Esophagus mucosa (tissue), 1 donor: ENCODE measurements around the gene ZNF593OS. TPM values are rescaled to one million over a fixed set of nuclear protein-coding genes. Genes with fewer than 3 reads are reported as not detected.
A peak's percentile ranks its signal among the peaks of the same experiment; 100 is the strongest.

Source experiments
- ATAC-seq: fragments of 200-7000 bp; cut with Tn5 transposase; one replicate; pipeline ENCODE4 v1.9.1; 2020
- total RNA-seq: library from RNA; stranded (reverse); gene quantifications from one replicate; pipeline ENCODE4 v1.2.4, GENCODE V29; 2023
- donor health status: DM: yes; HTN: yes; CAD: no.

ZNF593OS gene
- total RNA-seq, 1 donor from 2014 or later = 0.16 TPM

- no peak for ATAC-seq
Measured at GRCh38 chr1:26125946-26126320, 45.7 kb downstream of the ZNF593OS start.

DNA sequence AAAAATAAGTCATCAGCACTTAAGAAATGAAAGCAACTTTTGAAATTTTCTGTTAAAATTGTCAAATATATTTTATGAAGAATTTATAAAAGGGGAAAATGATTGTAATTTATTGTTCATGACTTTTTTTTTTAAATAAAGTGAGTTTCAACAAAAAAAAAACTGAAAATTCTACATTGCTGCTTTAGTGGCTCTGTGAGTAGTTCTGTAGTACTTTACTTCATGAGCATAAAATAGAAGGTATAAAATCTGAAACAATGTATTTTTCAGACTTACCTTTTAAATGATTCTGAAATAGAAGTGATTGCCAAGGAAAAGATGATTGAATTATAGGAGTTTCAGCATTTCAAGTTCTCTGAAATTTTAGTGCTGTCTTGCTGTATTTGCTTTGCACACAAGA lies 46.2 kb downstream of the ZNF593OS start:
- ATAC-seq = no peak

DNA sequence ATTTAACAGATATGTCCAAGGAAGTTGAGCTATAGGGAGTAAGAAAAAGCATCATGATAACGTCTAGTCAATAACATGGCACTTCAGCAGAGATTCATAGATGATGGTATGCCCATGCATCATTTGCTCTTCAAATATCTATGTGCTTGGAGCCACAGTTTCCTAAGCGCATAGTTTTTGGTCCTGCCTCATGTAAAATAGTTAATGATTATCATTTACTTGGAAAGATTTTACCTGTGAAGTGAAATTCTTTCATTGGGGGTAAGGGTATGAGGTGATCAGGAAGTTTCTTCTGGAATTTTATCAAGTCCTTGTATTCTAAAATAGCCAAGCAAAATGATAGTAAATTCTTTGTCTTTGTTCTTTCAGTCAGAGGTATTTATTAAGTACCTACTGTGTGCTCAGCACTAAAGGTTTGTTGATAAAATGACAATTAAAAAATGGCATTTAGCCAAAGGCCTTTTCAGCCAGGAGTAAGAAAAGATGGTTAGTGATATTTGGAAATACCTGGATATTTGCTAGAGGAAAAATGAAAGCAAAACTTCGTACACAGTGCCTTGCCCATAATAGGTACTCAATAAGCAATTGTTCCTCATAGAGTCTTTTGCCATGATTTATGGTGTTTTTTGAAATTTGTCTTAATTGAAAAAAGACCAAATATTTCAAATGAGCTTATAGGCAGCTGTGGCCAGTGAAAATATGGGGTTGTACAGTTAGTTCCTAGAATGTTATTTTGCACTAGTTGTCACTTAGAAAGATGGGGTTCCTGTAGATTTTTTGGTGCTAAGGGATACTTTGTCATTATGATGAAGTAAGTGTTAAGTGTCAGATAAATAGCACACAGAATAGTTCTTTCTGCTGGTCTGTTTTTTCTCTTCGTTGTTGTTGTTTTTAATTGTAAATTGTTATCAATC lies 47.0 kb downstream of the ZNF593OS start:
- no peak for ATAC-seq

DNA sequence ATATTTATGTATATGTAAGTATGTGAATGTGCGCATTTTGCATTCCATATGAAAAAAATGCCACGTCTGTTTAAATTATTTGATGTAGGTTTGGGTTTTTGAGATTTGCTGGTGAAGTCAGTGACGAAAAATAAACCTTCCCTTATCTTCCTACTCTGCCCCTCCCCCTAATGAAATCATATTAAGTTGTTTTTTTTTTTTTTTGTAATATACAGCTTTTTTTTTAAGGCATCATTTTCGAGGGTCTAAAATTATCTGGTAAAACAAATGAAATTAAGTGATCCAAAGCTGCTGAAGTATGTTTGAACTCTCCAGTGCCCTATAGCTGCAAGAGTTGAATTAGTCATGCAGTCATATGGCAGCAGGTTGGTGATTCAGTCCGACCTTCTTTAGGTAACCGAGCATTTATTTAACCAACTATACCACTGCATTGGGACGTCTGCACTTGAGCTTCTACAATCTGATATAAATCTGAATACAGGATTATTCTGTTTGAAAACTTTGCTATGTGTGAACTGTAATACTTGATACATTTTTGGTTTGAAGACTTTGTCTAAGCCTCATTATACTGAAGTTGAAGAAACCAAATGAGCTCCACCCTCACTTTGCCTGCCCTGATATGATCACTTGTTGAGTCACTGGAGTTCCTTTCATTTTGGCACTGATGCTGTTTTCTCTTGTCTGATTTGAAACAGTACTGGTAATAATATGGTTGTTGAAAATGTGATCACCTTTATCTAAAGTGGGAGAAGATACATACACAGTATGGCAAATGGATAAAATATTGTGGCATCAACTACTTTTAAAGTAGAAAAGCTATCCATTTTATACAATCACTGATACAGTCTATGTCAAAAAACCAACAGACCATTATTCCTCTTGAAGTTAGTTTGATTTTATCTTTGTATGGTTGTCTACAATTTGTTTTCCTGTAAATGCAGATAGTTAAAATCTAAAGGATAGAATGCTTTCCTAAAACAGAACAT lies 48.4 kb downstream of the ZNF593OS start:
- ATAC-seq = peak; percentile 58

- ATAC-seq = no peak
Measured at GRCh38 chr1:26121854-26122773, 49.5 kb downstream of the ZNF593OS start.

GRCh38 chr1:26119892-26120608 lies 51.6 kb downstream of the ZNF593OS start:
- no peak for ATAC-seq

Other genes with a start within 250 kb of the ZNF593OS start
- 9.0 TPM for gene PAFAH2, start 173.8 kb downstream of the ZNF593OS start, total RNA-seq
- not detected for gene EXTL1, start 150.1 kb downstream of the ZNF593OS start, total RNA-seq
- gene SLC30A2, start 125.7 kb downstream of the ZNF593OS start, total RNA-seq = not detected
- not detected for gene TRIM63, start 104.2 kb downstream of the ZNF593OS start, total RNA-seq
- gene PDIK1L, start 60.0 kb downstream of the ZNF593OS start, total RNA-seq = 8.2 TPM
- 0.68 TPM for gene FAM110D, start 12.8 kb downstream of the ZNF593OS start, total RNA-seq
- gene C1orf232, start 2.9 kb downstream of the ZNF593OS start, total RNA-seq = not detected
- 37.9 TPM for gene ZNF593, start 1.9 kb downstream of the ZNF593OS start, total RNA-seq
- 19.7 TPM for gene CNKSR1, start 5.7 kb upstream of the ZNF593OS start, total RNA-seq
- gene CATSPER4, start 18.8 kb upstream of the ZNF593OS start, total RNA-seq = not detected
- gene CEP85, start 62.4 kb upstream of the ZNF593OS start, total RNA-seq = 8.7 TPM
- gene SH3BGRL3, start 108.3 kb upstream of the ZNF593OS start, total RNA-seq = 242 TPM
- 7.2 TPM for gene UBXN11, start 134.8 kb upstream of the ZNF593OS start, total RNA-seq
- gene CD52, start 146.1 kb upstream of the ZNF593OS start, total RNA-seq = 7.5 TPM
- gene CRYBG2, start 182.3 kb upstream of the ZNF593OS start, total RNA-seq = 111 TPM
- gene ZNF683, start 200.9 kb upstream of the ZNF593OS start, total RNA-seq = not detected
- not detected for gene LIN28A, start 239.0 kb upstream of the ZNF593OS start, total RNA-seq